Effector memory CD8-positive, alpha-beta T cell (primary cell): ENCODE data around the gene PIAS1.
"Not testable (repeated sequence)": the region's sequence is repeated elsewhere in the genome, so short reads cannot be mapped to it uniquely, and the experiment has no call there.

Source experiments
- ATAC-seq: fragments of 150-1000 bp; cut with Tn5 transposase; replicated peaks from 2 replicates; pipeline ENCODE4 v1.10.0; 2021; ENCODE audit warnings: mild to moderate bottlenecking, moderate library complexity
- DNase-seq, 3 experiments: peaks; one replicate each; pipeline ENCODE4 v3.0.0; 2021
- H3K27ac Mint-ChIP-seq, 2 donors: one replicate each; pipeline ENCODE4 v1.8.0; 2022; ENCODE audit warnings: mild to moderate bottlenecking in 2 of 2, mixed read lengths in 2 of 2, moderate library complexity in 2 of 2
- H3K27me3 Mint-ChIP-seq, 2 donors: one replicate each; pipeline ENCODE4 v1.8.0; 2022; ENCODE audit warnings: mixed read lengths in 2 of 2
- H3K36me3 Mint-ChIP-seq: one replicate; pipeline ENCODE4 v1.8.0; 2022; ENCODE audit warnings: mild to moderate bottlenecking, moderate library complexity, mixed read lengths; ENCODE audit not compliant: insufficient read depth
- H3K4me1 Mint-ChIP-seq, 2 donors: one replicate each; pipeline ENCODE4 v1.8.0; 2022; ENCODE audit warnings: low read depth in 2 of 2, mixed read lengths in 2 of 2
- H3K4me3 Mint-ChIP-seq, 2 donors: one replicate each; pipeline ENCODE4 v1.8.0; 2022; ENCODE audit warnings: mild to moderate bottlenecking in 2 of 2, mixed read lengths in 2 of 2, moderate library complexity in 2 of 2
- H3K9me3 Mint-ChIP-seq, 2 donors: one replicate each; pipeline ENCODE4 v1.8.0; 2022; ENCODE audit warnings: mixed read lengths in 2 of 2

Gene PIAS1

GRCh38 chr15:68045289-68046265 lies 8.5 kb upstream of the PIAS1 start:
- Mint-ChIP-seq H3K27me3 (peaks cover 6 to 35% of the 10 kb centered on the region in 2 donors), H3K9me3 (no peaks in the 10 kb centered on the region), H3K36me3 (peaks cover 3% of the 10 kb centered on the region), H3K4me1 (no peaks in the 10 kb centered on the region), H3K27ac (no peak overlapping the region), H3K4me3 (no peak overlapping the region)
- ATAC-seq (no peak), DNase-seq (no peak)

GRCh38 chr15:68047826-68048225 lies 6.3 kb upstream of the PIAS1 start:
- peaks cover 3% of the 10 kb centered on the region for H3K36me3 Mint-ChIP-seq
- no peaks in the 10 kb centered on the region for H3K4me1 Mint-ChIP-seq
- H3K27me3 Mint-ChIP-seq = peaks cover 5 to 39% of the 10 kb centered on the region in 2 donors
- DNase-seq (no peak), ATAC-seq (no peak)
- no peak overlapping the region for H3K27ac Mint-ChIP-seq
- H3K4me3 Mint-ChIP-seq = no peak overlapping the region
- no peaks in the 10 kb centered on the region for H3K9me3 Mint-ChIP-seq

- DNase-seq (no peak), ATAC-seq (no peak)
- peaks cover 20% of the 10 kb centered on the region for H3K36me3 Mint-ChIP-seq
- H3K4me1 Mint-ChIP-seq = peaks cover 13 to 15% of the 10 kb centered on the region in 2 donors
- no peak overlapping the region for H3K27ac Mint-ChIP-seq
- no peaks in the 10 kb centered on the region for H3K9me3 Mint-ChIP-seq
- peaks cover 5 to 39% of the 10 kb centered on the region in 2 donors for H3K27me3 Mint-ChIP-seq
- H3K4me3 Mint-ChIP-seq = no peak overlapping the region
Observed at GRCh38 chr15:68051109-68051508, 3.0 kb upstream of the PIAS1 start.

GRCh38 chr15:68051907-68052306 lies 2.2 kb upstream of the PIAS1 start:
- DNase-seq (no peak), ATAC-seq (no peak)
- Mint-ChIP-seq H3K27me3 (peaks cover 0 to 31% of the 10 kb centered on the region in 2 donors), H3K9me3 (no peaks in the 10 kb centered on the region), H3K4me3 (no peak overlapping the region), H3K4me1 (peaks cover 18 to 23% of the 10 kb centered on the region in 2 donors), H3K27ac (no peak overlapping the region), H3K36me3 (peaks cover 24% of the 10 kb centered on the region)

- H3K27me3 Mint-ChIP-seq = peaks cover 0 to 28% of the 10 kb centered on the region in 2 donors
- peaks cover 20 to 28% of the 10 kb centered on the region in 2 donors for H3K4me1 Mint-ChIP-seq
- H3K4me3 Mint-ChIP-seq = peak overlapping the region in 1 of 2 donors; percentile 13
- no peaks in the 10 kb centered on the region for H3K9me3 Mint-ChIP-seq
- peaks cover 24% of the 10 kb centered on the region for H3K36me3 Mint-ChIP-seq
- no peak overlapping the region for H3K27ac Mint-ChIP-seq
- ATAC-seq (no peak), DNase-seq (no peak)
Observed at GRCh38 chr15:68052431-68052830, 1.7 kb upstream of the PIAS1 start.

- ATAC-seq (no peak), DNase-seq (no peak)
- Mint-ChIP-seq H3K27me3 (peaks cover 0 to 22% of the 10 kb centered on the region in 2 donors), H3K4me1 (peaks cover 22 to 34% of the 10 kb centered on the region in 2 donors), H3K4me3 (peak overlapping the region in 1 of 2 donors; percentile 13), H3K27ac (no peak overlapping the region), H3K9me3 (no peaks in the 10 kb centered on the region), H3K36me3 (peaks cover 21% of the 10 kb centered on the region)
Observed at GRCh38 chr15:68053001-68053400, 1.1 kb upstream of the PIAS1 start.

- no peaks in the 10 kb centered on the region for H3K9me3 Mint-ChIP-seq
- H3K27me3 Mint-ChIP-seq = peaks cover 0 to 9% of the 10 kb centered on the region in 2 donors
- H3K27ac Mint-ChIP-seq = peak overlapping the region; percentile 83 to 90
- ATAC-seq (peak; percentile 2), DNase-seq (peak; percentile 8 to 25 (median 17))
- H3K36me3 Mint-ChIP-seq = peaks cover 28% of the 10 kb centered on the region
- H3K4me1 Mint-ChIP-seq = peaks cover 28 to 45% of the 10 kb centered on the region in 2 donors
- peak overlapping the region; percentile 91 to 92 for H3K4me3 Mint-ChIP-seq
Observed at GRCh38 chr15:68054628-68055223, 611 bp downstream of the PIAS1 start.

GRCh38 chr15:68055224-68055705 lies 1.1 kb downstream of the PIAS1 start:
- peaks cover 0 to 9% of the 10 kb centered on the region in 2 donors for H3K27me3 Mint-ChIP-seq
- peaks cover 28% of the 10 kb centered on the region for H3K36me3 Mint-ChIP-seq
- peak overlapping the region; percentile 83 to 90 for H3K27ac Mint-ChIP-seq
- peak; percentile 45 to 60 (median 51) for DNase-seq
- H3K4me1 Mint-ChIP-seq = peaks cover 28 to 45% of the 10 kb centered on the region in 2 donors
- peak; percentile 57 for ATAC-seq
- peak overlapping the region; percentile 91 to 92 for H3K4me3 Mint-ChIP-seq
- H3K9me3 Mint-ChIP-seq = no peaks in the 10 kb centered on the region

- H3K4me3 Mint-ChIP-seq = peak overlapping the region; percentile 91 to 92
- DNase-seq = no peak
- H3K4me1 Mint-ChIP-seq = peaks cover 32 to 52% of the 10 kb centered on the region in 2 donors
- peaks cover 36% of the 10 kb centered on the region for H3K36me3 Mint-ChIP-seq
- H3K27ac Mint-ChIP-seq = peak overlapping the region in 1 of 2 donors; percentile 83
- H3K9me3 Mint-ChIP-seq = no peaks in the 10 kb centered on the region
- no peak for ATAC-seq
- H3K27me3 Mint-ChIP-seq = peaks cover 0 to 5% of the 10 kb centered on the region in 2 donors
Observed at GRCh38 chr15:68056097-68056865, 2.2 kb downstream of the PIAS1 start.

- H3K27me3 Mint-ChIP-seq = no peaks in the 10 kb centered on the region
- H3K27ac Mint-ChIP-seq = peak overlapping the region in 1 of 2 donors; percentile 83
- peaks cover 43% of the 10 kb centered on the region for H3K36me3 Mint-ChIP-seq
- ATAC-seq = no peak
- peak overlapping the region in 1 of 2 donors; percentile 91 for H3K4me3 Mint-ChIP-seq
- no peak for DNase-seq
- peaks cover 39 to 60% of the 10 kb centered on the region in 2 donors for H3K4me1 Mint-ChIP-seq
- no peaks in the 10 kb centered on the region for H3K9me3 Mint-ChIP-seq
Observed at GRCh38 chr15:68057034-68057433, 2.9 kb downstream of the PIAS1 start.

- Mint-ChIP-seq H3K36me3 (peaks cover 43% of the 10 kb centered on the region), H3K4me3 (peak overlapping the region in 1 of 2 donors; percentile 47), H3K9me3 (no peaks in the 10 kb centered on the region), H3K27ac (peak overlapping the region; percentile 15 to 35), H3K27me3 (no peaks in the 10 kb centered on the region), H3K4me1 (peaks cover 44 to 67% of the 10 kb centered on the region in 2 donors)
- DNase-seq (no peak), ATAC-seq (no peak)
Observed at GRCh38 chr15:68057758-68058157, 3.6 kb downstream of the PIAS1 start.

GRCh38 chr15:68058970-68059369 lies 4.9 kb downstream of the PIAS1 start:
- DNase-seq, H3K27ac Mint-ChIP-seq, H3K9me3 Mint-ChIP-seq, ATAC-seq, H3K27me3 Mint-ChIP-seq: not testable (repeated sequence)
- peak overlapping the region in 1 of 2 donors; percentile 41 for H3K4me3 Mint-ChIP-seq
- peaks cover 43% of the 10 kb centered on the region for H3K36me3 Mint-ChIP-seq
- H3K4me1 Mint-ChIP-seq = peaks cover 44 to 68% of the 10 kb centered on the region in 2 donors

GRCh38 chr15:68059630-68060029 lies 5.5 kb downstream of the PIAS1 start:
- no peaks in the 10 kb centered on the region for H3K27me3 Mint-ChIP-seq
- no peaks in the 10 kb centered on the region for H3K9me3 Mint-ChIP-seq
- peak overlapping the region in 1 of 2 donors; percentile 41 for H3K4me3 Mint-ChIP-seq
- H3K36me3 Mint-ChIP-seq = peaks cover 38% of the 10 kb centered on the region
- ATAC-seq (no peak), DNase-seq (no peak)
- peaks cover 44 to 68% of the 10 kb centered on the region in 2 donors for H3K4me1 Mint-ChIP-seq
- H3K27ac Mint-ChIP-seq = no peak overlapping the region
